GM21360 (cell line): Measurements from ENCODE around the gene TEX44.

ENCODE experiments used
- ATAC-seq: cut with Tn5 transposase; IDR thresholded peaks from one replicate; pipeline ENCODE4 v1.9.1; 2021; ENCODE audit warnings: mild to moderate bottlenecking, moderate library complexity; ENCODE audit not compliant: unreplicated experiment

TEX44 gene

DNA sequence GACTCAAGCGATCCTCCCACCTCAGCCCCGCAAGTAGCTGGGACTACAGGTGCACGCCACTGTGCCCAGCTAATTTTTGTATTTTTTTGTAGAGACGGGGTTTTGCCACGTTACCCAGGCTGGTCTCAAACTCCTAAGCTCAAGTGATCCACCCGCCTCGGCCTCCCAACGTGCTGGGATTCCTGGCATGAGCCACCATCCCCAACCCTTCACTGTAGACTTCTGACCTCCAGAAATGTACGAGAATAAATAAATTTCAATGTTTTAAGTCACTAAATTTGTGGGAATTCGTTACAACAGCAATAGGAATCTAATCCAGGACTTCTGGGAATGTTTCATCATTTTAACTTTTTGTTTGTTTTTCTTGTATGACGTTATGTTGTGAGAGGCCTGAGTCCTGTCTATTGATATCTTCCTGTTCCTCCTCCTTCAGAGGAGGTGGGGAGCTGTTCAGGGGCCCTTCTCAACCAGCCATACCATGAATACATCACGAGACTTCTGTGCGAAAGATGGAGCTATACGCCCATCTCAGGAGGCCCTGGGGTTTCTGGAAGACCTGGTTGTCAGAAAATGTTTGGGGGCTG lies 40.0 kb downstream of the TEX44 start:
- no peak for ATAC-seq

- no peak for ATAC-seq
These were observed 40.7 kb downstream of the TEX44 start for GRCh38 chr2:231633241-231633976.

DNA sequence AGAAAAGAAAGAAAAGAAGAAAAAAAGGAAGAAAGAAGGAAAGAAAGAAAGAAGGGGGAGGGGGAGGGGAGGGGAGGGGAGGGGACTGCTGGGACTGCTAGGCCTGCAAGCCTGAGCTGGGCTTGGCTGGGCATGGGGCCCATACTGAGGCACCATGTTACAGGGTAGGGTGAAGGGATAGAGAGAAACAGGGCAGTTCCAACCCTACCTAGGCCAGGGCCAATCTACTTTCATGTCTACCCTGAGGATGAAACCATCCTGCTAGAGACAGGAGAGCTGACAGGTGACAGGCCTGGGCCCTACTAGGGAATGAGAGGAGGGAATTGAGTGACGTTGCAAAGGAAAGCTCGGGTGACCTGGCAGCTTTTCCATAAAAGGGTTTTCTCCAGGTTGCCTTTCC lies 41.7 kb downstream of the TEX44 start:
- ATAC-seq = no peak

- no peak for ATAC-seq
These were observed 42.5 kb downstream of the TEX44 start for GRCh38 chr2:231634951-231635875.

- no peak for ATAC-seq
These were observed 47.6 kb downstream of the TEX44 start for GRCh38 chr2:231640241-231640640.

GRCh38 chr2:231640641-231641111 lies 48.0 kb downstream of the TEX44 start:
- ATAC-seq = no peak

DNA sequence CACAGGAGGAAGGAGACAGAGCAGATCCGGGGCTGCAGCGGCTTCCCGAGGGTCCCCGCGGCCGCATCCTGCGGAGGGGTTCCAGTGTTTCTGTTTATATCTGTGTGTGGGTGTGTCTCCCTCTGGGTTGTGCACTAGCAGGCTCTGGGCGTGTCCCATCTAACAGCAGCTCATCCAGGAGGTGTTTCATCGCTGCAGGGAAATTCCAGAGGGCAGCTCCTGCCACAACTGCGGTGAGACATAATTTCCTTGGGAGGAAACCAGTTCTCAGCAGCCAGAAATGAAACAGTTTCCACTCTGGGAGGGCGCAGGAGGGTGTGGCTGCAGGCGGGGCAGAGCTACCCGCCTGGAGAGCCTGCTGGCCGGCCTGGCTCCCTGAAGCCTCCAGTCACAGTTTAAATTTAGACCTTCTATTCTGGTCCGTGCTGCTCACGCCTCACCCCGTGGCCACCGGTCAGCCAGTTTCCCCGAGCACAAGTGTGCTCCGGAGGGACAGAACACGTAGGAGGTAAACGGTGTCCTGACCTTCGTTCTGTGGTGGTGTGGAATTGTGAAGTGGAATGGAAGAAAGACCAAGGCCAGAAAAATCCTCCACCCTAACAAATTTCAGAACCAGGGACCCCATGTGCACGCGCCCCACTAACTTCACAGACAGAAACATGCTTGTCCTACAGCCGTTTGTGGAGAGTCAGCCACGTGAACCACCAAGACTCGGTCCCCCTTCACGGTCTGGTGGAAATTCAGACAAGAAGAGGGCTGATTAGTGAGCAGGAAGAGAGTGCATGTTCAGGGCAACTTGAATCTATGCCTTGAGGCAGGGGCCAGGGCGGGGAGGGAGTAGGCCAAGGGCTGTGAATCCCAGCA lies 50.2 kb downstream of the TEX44 start:
- ATAC-seq = peak; percentile 60

DNA sequence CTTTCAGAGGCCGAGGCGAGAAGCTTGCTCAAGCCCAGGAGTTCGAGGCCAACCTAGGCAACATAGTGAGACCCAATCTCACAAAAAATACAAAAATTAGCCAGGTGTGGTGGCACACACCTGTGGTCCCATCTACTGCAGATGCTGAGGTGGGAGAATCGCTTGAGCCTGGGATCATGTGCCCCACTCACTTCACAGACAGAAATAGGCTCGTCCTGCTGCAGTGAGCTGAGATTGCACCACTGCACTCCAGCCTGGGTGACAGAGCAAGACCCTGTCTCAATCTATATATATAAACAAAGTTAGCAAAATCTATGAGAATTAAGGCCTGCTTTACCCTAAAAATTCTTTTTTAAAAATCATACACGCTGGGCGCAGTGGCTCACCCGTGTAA lies 50.8 kb downstream of the TEX44 start:
- no peak for ATAC-seq
